Activated effector memory CD4-positive, alpha-beta T cell treated with Interleukin-2 at 50 U/mL for 16 hours (primary cell): Measurements from ENCODE around the gene RBPJ.

Source experiments
- DNase-seq: peaks from one replicate; pipeline ENCODE4 v3.0.0-alpha.2; 2020

The RBPJ gene

DNA sequence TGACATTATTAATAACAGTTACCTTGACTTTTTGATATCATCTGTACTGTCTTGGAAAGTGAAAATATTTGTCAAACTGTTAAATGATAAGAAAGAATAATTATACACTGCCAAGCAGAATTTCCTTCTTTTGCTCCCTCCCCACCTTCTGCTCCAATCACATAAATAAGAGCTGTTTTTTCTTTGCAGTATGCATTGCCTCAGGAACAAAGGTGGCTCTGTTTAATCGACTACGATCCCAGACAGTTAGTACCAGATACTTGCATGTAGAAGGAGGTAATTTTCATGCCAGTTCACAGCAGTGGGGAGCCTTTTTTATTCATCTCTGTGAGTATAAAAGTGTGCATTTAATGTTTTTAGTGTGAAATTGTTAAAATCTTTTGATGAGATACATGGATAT lies 103.3 kb downstream of the RBPJ start:
- no peak for DNase-seq

GRCh38 chr4:26424838-26425237 lies 104.0 kb downstream of the RBPJ start:
- no peak for DNase-seq

DNA sequence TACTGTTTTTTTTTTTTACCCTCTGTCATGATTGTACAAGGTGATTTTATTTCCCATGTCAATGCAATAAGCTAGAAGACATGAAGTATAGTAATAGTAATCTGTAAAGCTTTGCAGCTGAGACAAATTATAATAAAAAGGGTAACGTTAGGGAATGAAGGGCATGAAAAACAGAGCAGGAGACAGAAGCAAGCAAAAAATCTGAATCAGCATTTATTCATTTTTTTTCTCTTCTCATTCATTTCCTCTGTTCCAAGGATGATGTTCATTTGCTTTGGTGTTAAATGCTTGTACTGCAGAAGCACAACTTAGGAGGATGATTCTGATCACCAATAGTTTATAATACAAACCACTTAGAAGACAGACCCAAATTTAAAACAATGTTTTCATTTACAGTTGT lies 105.1 kb downstream of the RBPJ start:
- DNase-seq, result no peak

GRCh38 chr4:26426892-26427291 lies 106.1 kb downstream of the RBPJ start:
- DNase-seq, result no peak

DNA sequence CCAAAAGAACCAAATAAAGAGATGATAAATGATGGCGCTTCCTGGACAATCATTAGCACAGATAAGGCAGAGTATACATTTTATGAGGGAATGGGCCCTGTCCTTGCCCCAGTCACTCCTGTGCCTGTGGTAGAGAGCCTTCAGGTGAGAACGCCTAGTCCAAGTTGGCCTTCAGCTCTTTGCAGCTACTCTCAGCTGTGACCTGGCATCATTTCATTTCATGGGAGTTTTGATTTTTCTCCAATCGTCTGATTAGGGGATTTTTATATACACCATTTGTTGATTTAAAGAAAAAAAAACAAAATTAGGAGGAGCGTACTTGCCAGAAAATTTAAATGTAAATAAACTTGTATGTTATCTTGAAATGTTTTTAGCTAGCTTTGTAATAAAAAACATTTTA lies 109.1 kb downstream of the RBPJ start:
- no peak for DNase-seq

DNA sequence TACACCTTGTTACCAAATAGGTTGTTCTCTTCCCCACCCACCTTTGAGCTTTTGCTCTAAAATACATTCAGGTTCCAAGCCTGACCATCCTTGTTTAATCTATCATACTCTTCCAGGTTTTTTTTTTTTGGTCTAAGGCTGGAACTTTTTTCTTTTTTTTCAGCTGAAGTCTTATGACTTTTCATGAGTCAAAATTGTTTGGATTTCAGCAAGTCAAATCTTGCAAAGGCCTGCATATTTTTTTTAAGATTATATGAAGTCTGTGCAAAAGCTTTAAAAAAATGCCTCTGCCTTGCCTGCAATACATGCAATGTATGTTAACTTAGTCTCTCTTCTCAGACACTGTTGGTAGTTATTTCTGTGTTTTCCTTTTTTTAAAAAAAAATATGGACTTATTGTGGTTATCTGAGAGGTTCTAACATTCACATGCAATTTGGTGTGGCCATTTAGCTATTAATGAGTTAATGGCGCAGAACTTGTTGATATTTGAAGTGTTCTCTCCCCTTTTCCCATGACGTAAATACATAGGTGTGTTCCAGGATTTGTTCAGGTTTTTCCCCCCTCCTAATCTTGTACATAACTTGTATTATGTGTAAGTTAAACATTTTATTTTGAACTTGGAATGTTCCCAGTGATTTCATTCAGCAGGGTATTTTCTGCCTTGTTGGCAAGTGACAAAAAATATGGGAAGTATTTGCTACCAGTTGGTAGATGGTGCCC lies 110.8 kb downstream of the RBPJ start:
- no peak for DNase-seq

GRCh38 chr4:26432419-26432818 lies 111.6 kb downstream of the RBPJ start:
- no peak for DNase-seq

GRCh38 chr4:26433556-26433955 lies 112.7 kb downstream of the RBPJ start:
- DNase-seq, result no peak

- no peak for DNase-seq
These were observed 113.3 kb downstream of the RBPJ start for GRCh38 chr4:26434030-26434639.

DNA sequence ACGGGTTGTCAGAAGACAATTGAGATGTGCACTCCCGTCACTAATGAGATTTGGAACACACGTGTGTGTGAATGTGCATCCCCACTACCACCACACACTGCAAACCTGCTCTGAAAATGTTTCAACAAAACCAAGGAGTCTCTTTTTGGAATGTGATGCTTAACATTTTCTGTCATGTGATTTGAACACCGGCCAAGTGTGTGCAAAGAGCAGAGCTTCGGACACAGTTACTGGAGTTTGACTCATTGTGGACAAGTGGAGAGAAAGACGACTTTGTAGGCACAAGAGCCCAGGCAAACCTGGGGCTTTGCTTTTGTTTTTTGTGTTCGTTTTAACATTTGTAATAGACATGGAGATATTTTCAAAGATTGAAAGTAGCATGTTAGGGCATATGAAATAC lies 120.3 kb downstream of the RBPJ start:
- DNase-seq, result no peak

DNA sequence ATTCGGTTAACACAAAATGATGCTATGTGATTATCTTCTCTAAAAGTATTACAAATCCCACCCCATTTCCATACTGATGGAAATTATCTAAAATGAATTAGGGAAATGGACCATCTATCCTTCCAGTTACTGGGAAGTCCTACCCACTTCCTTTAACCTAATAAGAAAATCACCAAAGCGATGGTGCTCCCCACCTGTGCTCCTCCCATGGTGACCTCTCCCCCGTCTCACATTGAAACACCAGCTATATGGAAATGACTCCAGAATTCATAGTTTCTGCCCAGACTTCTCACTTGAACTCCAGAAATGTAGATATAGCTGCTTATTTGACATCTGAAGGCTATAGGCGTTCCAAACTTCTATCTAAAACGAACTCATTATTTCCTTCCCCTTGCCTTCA lies 121.0 kb downstream of the RBPJ start:
- DNase-seq, result no peak

DNA sequence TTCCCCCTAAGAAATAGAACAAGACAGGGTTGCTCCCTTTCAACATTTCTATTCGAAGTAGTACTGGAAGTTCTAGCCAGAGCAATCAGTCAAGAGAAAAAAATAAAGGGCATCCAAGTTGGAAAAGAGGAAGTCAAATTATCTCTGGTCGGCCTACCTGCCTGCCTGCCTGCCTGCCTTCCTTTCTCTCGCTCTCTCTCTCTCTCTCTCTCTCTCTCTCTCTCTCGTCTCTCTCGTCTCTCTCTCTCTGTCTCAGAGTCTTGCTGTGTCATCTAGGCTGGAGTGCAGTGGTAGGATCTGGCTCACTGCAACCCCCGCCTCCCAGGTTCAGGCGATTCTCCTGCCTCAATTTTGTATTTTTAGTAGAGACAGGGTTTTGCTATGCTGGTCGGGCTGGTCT lies 126.6 kb downstream of the RBPJ start:
- no peak for DNase-seq

DNA sequence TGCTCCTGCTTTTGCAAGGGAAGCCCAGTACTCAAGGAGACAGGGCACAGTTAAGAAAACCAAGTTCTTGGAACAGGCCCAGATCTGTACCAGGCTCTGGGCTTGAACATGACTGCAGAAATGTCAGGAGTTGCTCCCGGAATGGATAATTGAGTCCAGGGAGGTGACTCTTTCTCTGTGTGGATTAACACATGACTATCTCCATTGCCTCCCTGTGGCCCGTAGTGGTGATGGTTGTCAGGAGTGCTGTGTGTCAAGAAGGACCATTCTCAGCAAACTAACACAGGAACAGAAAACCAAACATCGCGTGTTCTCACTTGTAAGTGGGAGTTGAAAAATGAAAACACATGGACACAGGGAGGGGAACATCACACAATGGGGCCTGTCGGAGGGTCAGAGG lies 129.6 kb downstream of the RBPJ start:
- DNase-seq, result no peak

DNA sequence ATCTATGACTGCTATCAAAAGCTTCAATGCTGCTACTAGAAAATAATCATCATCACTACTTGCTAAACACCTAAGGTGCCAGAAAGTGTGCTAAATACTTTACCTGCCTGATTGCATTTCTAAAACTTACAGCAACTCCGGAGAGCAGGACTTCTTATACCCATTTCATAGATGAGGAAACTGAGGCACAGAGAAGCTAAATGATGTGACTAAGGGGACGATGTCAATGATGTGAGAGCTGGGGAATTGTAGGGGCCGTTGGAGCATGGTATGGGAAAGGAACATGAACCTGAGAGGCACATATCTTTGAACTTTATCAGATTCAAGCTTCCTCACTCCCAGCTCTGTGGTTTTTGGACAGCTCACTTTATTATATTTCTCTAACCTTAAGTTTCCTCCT lies 130.8 kb downstream of the RBPJ start:
- DNase-seq, result no peak

- no peak for DNase-seq
These were observed 132.0 kb downstream of the RBPJ start for GRCh38 chr4:26452565-26453531.

GRCh38 chr4:26454961-26455360 lies 134.1 kb downstream of the RBPJ start:
- DNase-seq, result no peak

GRCh38 chr4:26455571-26455970 lies 134.8 kb downstream of the RBPJ start:
- no peak for DNase-seq

DNA sequence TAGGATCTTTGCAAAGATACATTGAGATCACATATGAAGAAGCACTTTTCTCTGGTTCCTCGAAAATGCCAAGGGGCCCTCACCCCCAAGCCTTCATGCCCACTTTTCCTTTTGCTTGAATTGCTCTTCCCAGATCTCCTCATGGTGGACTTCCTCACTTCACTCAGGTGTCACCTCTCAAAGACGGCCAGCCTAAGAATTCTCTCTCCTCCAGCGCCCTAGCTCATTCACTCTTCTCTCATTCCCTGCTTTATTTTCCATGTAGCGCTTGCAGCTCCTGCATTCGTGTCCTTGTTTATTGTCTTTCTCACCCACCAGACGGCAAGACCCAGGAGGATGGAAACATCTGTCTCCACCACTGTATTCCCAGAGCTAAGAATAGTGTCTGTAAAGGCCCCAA lies 136.6 kb downstream of the RBPJ start:
- no peak for DNase-seq

DNA sequence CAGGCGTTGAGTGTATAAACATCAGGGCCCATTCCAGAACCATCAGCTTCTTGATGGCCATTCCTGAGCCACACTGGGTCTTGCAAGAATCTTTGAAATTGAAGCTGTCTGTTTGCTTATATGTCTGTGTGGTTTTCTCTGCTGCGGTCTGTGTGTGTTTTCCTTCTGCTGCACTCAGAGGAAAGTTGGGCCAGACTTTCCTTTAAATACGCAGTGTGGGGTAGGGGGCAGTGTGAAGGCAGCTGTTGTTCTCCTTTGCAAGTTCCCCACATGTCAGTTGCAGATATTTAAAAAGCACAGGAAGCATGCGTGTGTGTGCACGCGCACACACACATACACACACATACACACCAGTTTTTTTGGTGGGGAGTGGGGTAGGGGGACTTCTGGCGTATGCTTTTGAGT lies 137.3 kb downstream of the RBPJ start:
- DNase-seq, result no peak

DNA sequence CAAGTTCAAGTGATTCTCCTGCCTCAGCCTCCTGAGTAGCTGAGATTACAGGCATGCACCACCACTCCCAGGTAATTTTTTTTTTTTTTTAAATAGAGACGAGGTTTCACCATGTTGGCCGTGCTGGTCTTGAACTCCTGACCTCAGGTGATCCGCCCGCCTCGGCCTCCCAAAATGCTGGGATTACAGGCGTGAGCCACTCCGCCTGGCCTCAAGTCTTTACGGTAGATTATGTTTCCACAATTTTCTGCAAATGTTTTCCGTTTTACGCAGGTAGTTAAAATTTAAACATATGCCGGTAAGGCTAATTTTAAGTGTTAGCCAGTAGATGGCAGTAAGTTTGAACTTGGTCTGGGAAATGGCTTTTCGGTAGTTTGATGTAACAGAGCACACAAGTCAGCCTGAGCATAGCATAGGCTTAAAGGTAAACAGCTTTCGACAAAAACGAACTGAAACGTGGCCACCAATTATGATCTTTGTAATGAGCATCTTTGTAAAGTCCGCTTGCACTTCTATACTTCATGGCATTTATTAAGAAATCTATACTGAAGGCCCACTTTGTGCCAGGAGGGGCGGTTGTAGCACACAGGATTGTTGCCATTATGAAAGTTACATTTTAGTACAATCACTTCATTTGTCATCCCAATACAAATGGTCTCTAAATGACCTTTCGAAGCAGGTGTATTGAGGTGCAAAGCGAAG lies 138.4 kb downstream of the RBPJ start:
- no peak for DNase-seq

DNA sequence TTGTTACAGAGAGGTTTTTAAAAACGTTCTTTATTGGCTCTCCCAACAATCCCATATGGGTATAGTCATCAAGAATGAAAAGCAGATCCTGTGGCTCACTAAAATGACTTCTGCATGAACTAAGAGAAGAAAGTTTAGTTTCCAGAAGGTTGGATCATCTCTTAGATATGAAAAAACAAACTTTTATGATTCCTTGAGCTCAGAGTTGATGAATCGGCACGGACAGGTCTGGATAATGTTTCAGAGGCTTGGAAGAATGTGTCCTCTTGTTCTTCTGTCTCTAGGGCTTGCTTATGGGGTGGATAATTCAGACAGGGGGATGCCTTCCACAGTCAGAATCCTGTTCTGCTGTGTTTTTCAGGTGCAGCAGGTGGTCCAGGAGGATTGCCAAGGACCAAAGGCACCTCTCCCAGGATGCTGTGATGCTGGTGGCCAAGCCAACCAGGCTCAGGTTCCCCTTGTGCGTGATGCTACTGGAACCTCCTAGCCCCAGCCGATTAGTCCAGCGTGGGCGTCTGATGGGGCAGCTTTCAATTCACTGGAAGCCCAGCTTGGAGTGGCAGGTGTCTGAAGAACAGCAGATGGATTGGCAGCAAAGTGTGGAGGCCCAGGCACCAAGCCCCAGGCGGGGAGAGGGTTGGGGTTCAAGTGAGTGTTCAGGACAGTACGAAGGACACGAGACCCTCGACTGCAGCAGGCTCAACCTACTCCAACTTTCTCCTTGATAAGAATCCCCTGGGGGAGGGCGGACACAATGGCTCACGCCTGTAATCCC lies 139.1 kb downstream of the RBPJ start:
- no peak for DNase-seq

DNA sequence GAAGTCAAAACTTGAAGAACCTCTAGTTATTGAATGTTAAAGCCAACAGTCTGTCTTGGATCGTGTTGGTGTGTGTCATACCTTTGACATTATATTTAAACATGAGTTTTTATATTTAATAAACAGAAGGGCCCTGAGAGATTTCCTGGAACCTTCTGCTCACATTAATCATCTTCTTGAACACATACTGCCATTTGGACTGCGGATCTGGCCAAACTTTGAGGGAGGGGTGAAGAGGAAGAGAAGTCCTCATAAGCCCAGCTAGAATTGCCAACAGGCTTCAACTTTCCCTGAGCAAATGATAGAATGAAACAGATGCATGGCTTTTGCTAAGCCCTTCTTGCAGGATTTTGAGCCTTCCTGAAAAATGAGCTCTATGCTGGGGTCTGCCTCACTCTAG lies 142.1 kb downstream of the RBPJ start:
- no peak for DNase-seq
